ENCODE measurements around the gene PDCD1. TPM values are rescaled to one million over a fixed set of nuclear protein-coding genes. Genes with fewer than 3 reads are reported as not detected.

Gene PDCD1
- total RNA-seq, 1 donor from 2014 or later = not detected

- TF ChIP-seq, protein P1, sequence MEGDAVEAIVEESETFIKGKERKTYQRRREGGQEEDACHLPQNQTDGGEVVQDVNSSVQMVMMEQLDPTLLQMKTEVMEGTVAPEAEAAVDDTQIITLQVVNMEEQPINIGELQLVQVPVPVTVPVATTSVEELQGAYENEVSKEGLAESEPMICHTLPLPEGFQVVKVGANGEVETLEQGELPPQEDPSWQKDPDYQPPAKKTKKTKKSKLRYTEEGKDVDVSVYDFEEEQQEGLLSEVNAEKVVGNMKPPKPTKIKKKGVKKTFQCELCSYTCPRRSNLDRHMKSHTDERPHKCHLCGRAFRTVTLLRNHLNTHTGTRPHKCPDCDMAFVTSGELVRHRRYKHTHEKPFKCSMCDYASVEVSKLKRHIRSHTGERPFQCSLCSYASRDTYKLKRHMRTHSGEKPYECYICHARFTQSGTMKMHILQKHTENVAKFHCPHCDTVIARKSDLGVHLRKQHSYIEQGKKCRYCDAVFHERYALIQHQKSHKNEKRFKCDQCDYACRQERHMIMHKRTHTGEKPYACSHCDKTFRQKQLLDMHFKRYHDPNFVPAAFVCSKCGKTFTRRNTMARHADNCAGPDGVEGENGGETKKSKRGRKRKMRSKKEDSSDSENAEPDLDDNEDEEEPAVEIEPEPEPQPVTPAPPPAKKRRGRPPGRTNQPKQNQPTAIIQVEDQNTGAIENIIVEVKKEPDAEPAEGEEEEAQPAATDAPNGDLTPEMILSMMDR (IDR thresholded peaks at IDR 0.05) = no peak
- H3K27me3 Mint-ChIP-seq (ENCODE audit: low read depth) = peaks cover 4% of the 10 kb centered on the region
- peak; percentile 85 for DNase-seq (ENCODE audit: low spot score)
- H3K4me3 Mint-ChIP-seq (ENCODE audit: unreplicated experiment) = no peak overlapping the region
- peaks cover 5% of the 10 kb centered on the region for H3K9me3 Mint-ChIP-seq (ENCODE audit: low read depth)
- no peak overlapping the region for H3K27ac Mint-ChIP-seq (ENCODE audit: unreplicated experiment)
- peaks cover 22% of the 10 kb centered on the region for H3K4me1 Mint-ChIP-seq (ENCODE audit: low read depth)
- H3K36me3 Mint-ChIP-seq (ENCODE audit: low read depth) = no peaks in the 10 kb centered on the region
Measured at GRCh38 chr2:241885291-241885945, 26.7 kb upstream of the PDCD1 start.

GRCh38 chr2:241884951-241885290, 26.2 kb upstream of the PDCD1 start:
- Mint-ChIP-seq H3K4me1 (ENCODE audit: low read depth) (peaks cover 22% of the 10 kb centered on the region), H3K27me3 (ENCODE audit: low read depth) (peaks cover 4% of the 10 kb centered on the region), H3K36me3 (ENCODE audit: low read depth) (no peaks in the 10 kb centered on the region), H3K9me3 (ENCODE audit: low read depth) (peaks cover 5% of the 10 kb centered on the region), H3K4me3 (ENCODE audit: unreplicated experiment) (no peak overlapping the region), H3K27ac (ENCODE audit: unreplicated experiment) (no peak overlapping the region)
- TF ChIP-seq, protein P1 (IDR thresholded peaks at IDR 0.05) = no peak
- no peak for DNase-seq (ENCODE audit: low spot score)

DNA sequence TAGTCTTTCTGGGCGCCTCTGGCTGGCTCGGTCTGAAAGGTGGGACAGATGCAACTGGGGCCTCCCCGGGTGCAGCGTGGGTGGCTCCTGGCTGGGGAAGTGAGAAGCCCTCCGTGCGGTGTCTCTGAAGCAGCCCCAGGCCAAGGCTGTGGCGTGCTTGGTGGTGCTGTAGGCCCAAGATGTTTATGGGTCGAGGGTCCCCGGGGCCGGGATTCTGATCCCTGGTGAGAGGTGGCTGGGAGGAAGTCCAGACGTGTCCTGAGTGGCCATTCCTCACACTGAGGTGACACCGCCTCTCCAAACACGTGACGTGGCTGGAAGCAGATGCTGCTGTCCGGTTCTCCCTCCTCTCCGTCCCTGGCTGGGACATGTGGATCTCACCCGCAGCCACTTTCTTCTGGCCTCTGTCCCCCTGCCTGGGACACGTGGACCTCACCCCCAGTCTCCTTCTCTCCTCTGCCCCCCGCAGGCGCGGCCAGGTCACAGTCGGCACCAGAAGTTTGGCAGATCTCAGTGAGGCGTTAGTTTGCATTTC, 23.5 kb upstream of the PDCD1 start:
- Mint-ChIP-seq H3K36me3 (ENCODE audit: low read depth) (no peaks in the 10 kb centered on the region), H3K27ac (ENCODE audit: unreplicated experiment) (peak overlapping the region; percentile 57), H3K4me1 (ENCODE audit: low read depth) (peaks cover 22% of the 10 kb centered on the region), H3K9me3 (ENCODE audit: low read depth) (peaks cover 1% of the 10 kb centered on the region), H3K27me3 (ENCODE audit: low read depth) (peaks cover 4% of the 10 kb centered on the region), H3K4me3 (ENCODE audit: unreplicated experiment) (peak overlapping the region; percentile 74)
- no peak for DNase-seq (ENCODE audit: low spot score)
- TF ChIP-seq, protein P1 (IDR thresholded peaks at IDR 0.05) = peak; percentile 9

GRCh38 chr2:241880311-241881073, 21.8 kb upstream of the PDCD1 start:
- no peak overlapping the region for H3K27ac Mint-ChIP-seq (ENCODE audit: unreplicated experiment)

DNA sequence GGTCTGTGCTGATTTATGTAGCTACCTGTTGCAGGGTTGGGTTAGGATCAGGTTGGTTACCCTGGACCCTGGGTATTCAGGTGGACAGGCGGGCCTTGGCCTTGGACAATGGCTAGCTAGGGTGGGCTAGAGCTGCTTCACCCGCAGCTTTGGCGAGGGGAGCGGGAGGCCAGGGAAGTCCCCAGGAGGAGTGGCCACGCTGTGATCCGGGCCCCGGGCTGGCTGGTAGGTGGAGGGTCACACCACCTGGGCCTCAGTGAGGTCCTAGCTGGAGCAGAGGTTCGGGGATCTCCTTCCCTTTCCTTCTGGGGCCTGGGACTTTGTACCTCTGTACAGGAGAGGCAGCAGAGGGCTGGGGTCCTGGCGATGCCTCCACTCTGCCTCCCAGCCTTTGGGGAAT, 20.6 kb upstream of the PDCD1 start:
- no peak overlapping the region for H3K4me3 Mint-ChIP-seq (ENCODE audit: unreplicated experiment)

More at GRCh38 chr2:241880311-241881073, 21.8 kb upstream of the PDCD1 start:
- peaks cover 22% of the 10 kb centered on the region for H3K4me1 Mint-ChIP-seq (ENCODE audit: low read depth)
- H3K9me3 Mint-ChIP-seq (ENCODE audit: low read depth) = peaks cover 1% of the 10 kb centered on the region
- DNase-seq (ENCODE audit: low spot score) = no peak
- H3K27me3 Mint-ChIP-seq (ENCODE audit: low read depth) = no peaks in the 10 kb centered on the region
- TF ChIP-seq, protein P1 (IDR thresholded peaks at IDR 0.05) = no peak
- no peaks in the 10 kb centered on the region for H3K36me3 Mint-ChIP-seq (ENCODE audit: low read depth)
- H3K4me3 Mint-ChIP-seq (ENCODE audit: unreplicated experiment) = peak overlapping the region; percentile 74

More for the DNA sequence above, 20.6 kb upstream of the PDCD1 start:
- no peak for DNase-seq (ENCODE audit: low spot score)
- Mint-ChIP-seq H3K36me3 (ENCODE audit: low read depth) (no peaks in the 10 kb centered on the region), H3K27ac (ENCODE audit: unreplicated experiment) (no peak overlapping the region), H3K9me3 (ENCODE audit: low read depth) (peaks cover 4% of the 10 kb centered on the region), H3K27me3 (ENCODE audit: low read depth) (no peaks in the 10 kb centered on the region), H3K4me1 (ENCODE audit: low read depth) (peaks cover 22% of the 10 kb centered on the region)
- TF ChIP-seq, protein P1 (IDR thresholded peaks at IDR 0.05) = no peak

Data from chondrocyte (in vitro differentiated cells).